HepG2 (cell line): Measurements from ENCODE around the gene GPC6. TPM values are rescaled to one million over a fixed set of nuclear protein-coding genes. Genes with fewer than 3 reads are reported as not detected.

Experiments used
- AHDC1 ChIP-seq: sonication (generic); formaldehyde crosslinking; IDR thresholded peaks from 2 replicates; pipeline ENCODE4 v1.5.1; 2020; ENCODE audit warnings: mild to moderate bottlenecking, missing genetic modification reagents, borderline replicate concordance
- ARNTL ChIP-seq: sonication (generic); formaldehyde crosslinking; IDR thresholded peaks from 2 replicates; pipeline ENCODE4 v1.4.0; 2020; ENCODE audit warnings: mild to moderate bottlenecking, missing genetic modification reagents
- CEBPG ChIP-seq: IDR thresholded peaks from 2 replicates; pipeline ENCODE4 v1.6.1; 2016
- GATA4 ChIP-seq: sonication (generic); IDR thresholded peaks from 2 replicates; pipeline ENCODE4 v1.6.1; 2016; ENCODE audit warnings: antibody characterized with exemption, low read depth, borderline replicate concordance
- GPN1 ChIP-seq: sonication (generic); formaldehyde crosslinking; IDR thresholded peaks from 2 replicates; pipeline ENCODE4 v1.5.1; 2020; ENCODE audit warnings: missing genetic modification reagents, borderline replicate concordance
- NAIF1 ChIP-seq: sonication (generic); formaldehyde crosslinking; IDR thresholded peaks from 2 replicates; pipeline ENCODE4 v1.5.0; 2020; ENCODE audit warnings: mild to moderate bottlenecking, missing genetic modification reagents, borderline replicate concordance
- NKX3-1 ChIP-seq: sonication (generic); formaldehyde crosslinking; IDR thresholded peaks from 2 replicates; pipeline ENCODE4 v1.5.0; 2020; ENCODE audit warnings: missing genetic modification reagents
- SATB2 ChIP-seq: sonication (generic); formaldehyde crosslinking; IDR thresholded peaks from 2 replicates; pipeline ENCODE4 v1.5.0; 2020; ENCODE audit warnings: missing genetic modification reagents
- SIN3B ChIP-seq: fragments of 150-350 bp; IDR thresholded peaks from 2 replicates; pipeline ENCODE4 v1.6.1; 2014; ENCODE audit warnings: low read length
- TARDBP ChIP-seq: sonication (generic); formaldehyde crosslinking; IDR thresholded peaks from 2 replicates; pipeline ENCODE4 v1.8.0; 2022; ENCODE audit warnings: mild to moderate bottlenecking, missing genetic modification reagents
- USF2 ChIP-seq, 2 experiments: sonication (generic) in 1 of 2; formaldehyde crosslinking in 1 of 2; IDR thresholded peaks; 2 replicates each; pipeline versions ENCODE4 v1.5.1 to v1.6.1; 2011 to 2020; ENCODE audit warnings: borderline replicate concordance in 1 of 2, low read depth in 1 of 2, low read length in 1 of 2, mild to moderate bottlenecking in 1 of 2, missing genetic modification reagents in 1 of 2, moderate library complexity in 1 of 2
- ZNF101 ChIP-seq: sonication (generic); formaldehyde crosslinking; IDR thresholded peaks from 2 replicates; pipeline ENCODE4 v1.4.0; 2020; ENCODE audit warnings: mild to moderate bottlenecking, low read depth, missing genetic modification reagents, borderline replicate concordance
- ZNF329 ChIP-seq: sonication (generic); formaldehyde crosslinking; IDR thresholded peaks from 2 replicates; pipeline ENCODE4 v1.9.0; 2021; ENCODE audit warnings: low read depth, mild to moderate bottlenecking, missing genetic modification reagents
- ZNF574 ChIP-seq: sonication (generic); formaldehyde crosslinking; IDR thresholded peaks from 2 replicates; pipeline ENCODE4 v1.4.0; 2020; ENCODE audit warnings: missing genetic modification reagents
- ZNF674 ChIP-seq: sonication (generic); formaldehyde crosslinking; IDR thresholded peaks from 2 replicates; pipeline ENCODE4 v1.5.0; 2020; ENCODE audit warnings: low read depth, mild to moderate bottlenecking, missing genetic modification reagents
- ZNF710 ChIP-seq: sonication (generic); formaldehyde crosslinking; IDR thresholded peaks from 2 replicates; pipeline ENCODE4 v1.5.0; 2020; ENCODE audit warnings: mild to moderate bottlenecking, missing genetic modification reagents, borderline replicate concordance
- ZSCAN20 ChIP-seq: sonication (generic); formaldehyde crosslinking; IDR thresholded peaks from 2 replicates; pipeline ENCODE4 v1.4.0; 2020; ENCODE audit warnings: missing genetic modification reagents, mild to moderate bottlenecking, borderline replicate concordance
- polyA plus RNA-seq, 8 experiments: library from polyadenylated mRNA; depleted of rRNA in 3 of 8; stranded (reverse) in 7 of 8; unstranded in 1 of 8; fragments of >200 nt; fragmentation: Illumina TruSeq in 4 of 8; extraction: Trizol in 4 of 8; gene quantifications; 2 replicates each; pipeline versions ENCODE4 v1.2.1 to v1.2.3, GENCODE V29; 2011 to 2016; ENCODE audit warnings: low read depth in 4 of 8, missing spikeins in 1 of 8, mixed read lengths in 1 of 8; ENCODE audit not compliant: insufficient read depth in 1 of 8
- total RNA-seq, 5 experiments: library from RNA; depleted of rRNA; stranded (reverse); fragments of >200 nt; fragmentation: Illumina TruSeq; extraction: Trizol; gene quantifications; 2 replicates each; pipeline ENCODE4 v1.2.3, GENCODE V29; 2016; ENCODE audit warnings: low read depth in 1 of 5

Gene GPC6
- total and polyA plus RNA-seq, 2 of the 13 experiments (the other 11 are each of a cell fraction or from before 2014, with no cell fraction given) = 24.5 to 33.9 TPM

- TF ChIP-seq AHDC1 (no peak), GPN1 (CRISPR knock-in tag) (no peak), ZNF710 (CRISPR knock-in tag) (no peak), SATB2 (no peak), SIN3B (no peak), NKX3-1 (CRISPR knock-in tag) (no peak), ZNF101 (CRISPR knock-in tag) (no peak), GATA4 (no peak), ZNF329 (no peak), ZSCAN20 (CRISPR knock-in tag) (no peak), ZNF674 (CRISPR knock-in tag) (peak; percentile 48; the same call in 1 of the 2 replicates), ZNF574 (no peak), NAIF1 (CRISPR knock-in tag) (no peak), TARDBP (no peak), USF2 (IDR thresholded peaks at IDR 0.05; ENCODE audit: low read depth, low read length) (no peak), USF2 (CRISPR knock-in tag; IDR thresholded peaks at IDR 0.05; ENCODE audit: borderline replicate concordance) (no peak), ARNTL (CRISPR knock-in tag) (no peak), CEBPG (CRISPR knock-in tag) (no peak)
Observed at GRCh38 chr13:93227280-93227877, 772 bp downstream of the GPC6 start (continued).
